K562 (cell line): Measurements from ENCODE around the gene ZNF121. TPM values are rescaled to one million over a fixed set of nuclear protein-coding genes. Genes with fewer than 3 reads are reported as not detected.

Source experiments
- BRF1 ChIP-seq: IDR thresholded peaks from 3 replicates; pipeline ENCODE4 v1.6.1; 2011; ENCODE audit warnings: borderline replicate concordance, mild to moderate bottlenecking; ENCODE audit not compliant: insufficient read length; ENCODE audit errors: extremely low read depth
- CHCHD3 ChIP-seq: fragments of 250-450 bp; sonication (Bioruptor Pico); IDR thresholded peaks from 2 replicates; pipeline ENCODE4 v2.1.2; 2022; ENCODE audit warnings: mild to moderate bottlenecking
- IRF9 ChIP-seq: fragments of 450-650 bp; IDR thresholded peaks from 2 replicates; pipeline ENCODE4 v1.6.1; 2016; ENCODE audit warnings: missing biosample characterization, missing genetic modification characterization
- KAT7 ChIP-seq: sonication (generic); formaldehyde crosslinking; IDR thresholded peaks from 2 replicates; pipeline ENCODE4 v1.8.0; 2022; ENCODE audit warnings: missing genetic modification reagents, mild to moderate bottlenecking, borderline replicate concordance
- MAX ChIP-seq: sonication (generic); formaldehyde crosslinking; IDR thresholded peaks from 2 replicates; pipeline ENCODE4 v1.9.0; 2022; ENCODE audit warnings: mild to moderate bottlenecking, missing genetic modification reagents
- POU5F1 ChIP-seq: fragments of 150-350 bp; IDR thresholded peaks from 2 replicates; pipeline ENCODE4 v1.6.1; 2014; ENCODE audit warnings: borderline replicate concordance, low read length, low read depth, mild to moderate bottlenecking; ENCODE audit not compliant: partially characterized antibody
- RBM15 ChIP-seq: fragments of 200-400 bp; formaldehyde crosslinking; IDR thresholded peaks from 2 replicates; pipeline ENCODE4 v1.6.1; 2018; ENCODE audit warnings: mild to moderate bottlenecking, low read length, moderate library complexity; ENCODE audit not compliant: insufficient read depth
- REST ChIP-seq, 2 experiments: fragments of 450-650 bp; formaldehyde crosslinking in 1 of 2; IDR thresholded peaks; 2 replicates each; pipeline versions ENCODE4 v1.4.0 to v1.6.1; 2014 to 2020; ENCODE audit warnings: mild to moderate bottlenecking in 2 of 2, borderline replicate concordance in 1 of 2, low read depth in 1 of 2
- SETDB1 ChIP-seq: IDR thresholded peaks from one replicate; pipeline ENCODE4 v1.6.1; 2012; ENCODE audit warnings: low read length, control low read depth, inconsistent platforms
- TAL1 ChIP-seq: fragments of 450-650 bp; IDR thresholded peaks from 2 replicates; pipeline ENCODE4 v1.6.1; 2016; ENCODE audit warnings: mild to moderate bottlenecking
- ZNF41 ChIP-seq: fragments of 250-450 bp; sonication (Bioruptor Pico); conservative IDR thresholded peaks from 2 replicates; pipeline ENCODE4 v1.4.0; 2020; ENCODE audit warnings: mild to moderate bottlenecking
- polyA plus RNA-seq, 8 experiments: library from polyadenylated mRNA; depleted of rRNA in 4 of 8; stranded (reverse) in 5 of 8; unstranded in 3 of 8; fragments of >200 nt; fragmentation: Nextera tagmentation in 2 of 8; fragmentation: Illumina TruSeq in 1 of 8; extraction: Ambion mirVana in 2 of 8; extraction: Trizol in 1 of 8; gene quantifications; 2 replicates each; pipeline versions ENCODE4 v1.2.1 to v1.2.3, GENCODE V29; 2011 to 2014; ENCODE audit warnings: inconsistent platforms in 1 of 8, missing spikeins in 1 of 8
- total RNA-seq, 7 experiments: library from RNA; depleted of rRNA in 6 of 7; stranded (reverse); fragments of >200 nt in 6 of 7; fragmentation: Illumina TruSeq in 2 of 7; extraction: Trizol in 2 of 7; gene quantifications; 2 replicates each; pipeline versions ENCODE4 v1.2.1 to v1.2.3, GENCODE V29; 2011 to 2021; ENCODE audit warnings: low replicate concordance in 1 of 7
- TF ChIP-seq, protein P1 (sequence below): sonication (generic); formaldehyde crosslinking; IDR thresholded peaks from 2 replicates; pipeline ENCODE4 v1.8.1; 2023; ENCODE audit warnings: mild to moderate bottlenecking, missing genetic modification reagents

Gene ZNF121
- total and polyA plus RNA-seq, 9 of the 15 experiments (the other 6 are each of a cell fraction or from before 2014, with no cell fraction given) = 14.6 to 115 (median 33.4) TPM

DNA sequence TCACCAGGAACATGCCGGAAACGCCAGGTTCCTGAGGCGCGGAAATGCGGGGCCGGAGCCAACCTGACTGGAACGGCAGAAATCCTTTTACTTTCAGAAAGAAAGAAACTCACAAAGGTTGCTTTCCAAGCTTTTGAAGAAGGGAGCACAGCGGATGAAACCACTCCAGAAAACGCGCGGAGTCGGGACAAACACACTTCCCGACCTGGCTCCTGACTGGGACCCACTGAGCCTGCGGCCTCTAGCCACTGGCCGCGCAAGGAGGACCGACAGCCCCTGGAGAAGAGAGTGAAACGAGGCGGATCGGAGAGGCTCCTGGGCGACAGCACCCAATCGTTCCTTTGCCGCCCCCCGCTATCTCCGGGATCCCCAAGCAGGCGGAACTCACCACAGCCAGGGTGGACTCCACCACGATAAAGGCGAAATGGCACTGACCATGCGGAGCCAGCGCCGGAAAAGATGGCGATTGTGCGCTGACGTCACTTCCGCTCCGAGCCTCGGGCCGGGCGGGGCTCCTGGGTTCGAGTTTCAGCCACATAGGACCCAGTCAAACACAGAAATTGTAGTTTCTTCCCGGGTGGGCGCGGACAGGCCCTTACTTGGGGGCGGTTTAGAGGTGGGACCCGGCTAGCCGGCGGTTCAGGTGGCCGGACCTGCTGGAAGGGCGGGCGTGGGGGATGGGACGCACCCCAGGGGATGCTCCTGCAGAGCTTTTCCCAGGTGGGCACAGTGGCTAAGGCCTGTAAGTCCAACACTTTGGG lies at the start of gene ZNF121 (continued):
- TF ChIP-seq MAX (peak; percentile 94), TAL1 (no peak), IRF9 (tag) (no peak), KAT7 (0 out of 2 replicates have a peak, but pooled peaks have one; percentile 39), RBM15 (no peak), CHCHD3 (CRISPR knock-in tag) (no peak), BRF1 (no peak), ZNF41 (no peak), POU5F1 (no peak), REST (IDR thresholded peaks at IDR 0.05; ENCODE audit: borderline replicate concordance) (no peak), REST (CRISPR knock-in tag; IDR thresholded peaks at IDR 0.05; ENCODE audit: low read depth) (peak; percentile 71; the same call in 1 of the 2 replicates), SETDB1 (no peak)
- TF ChIP-seq, protein P1, sequence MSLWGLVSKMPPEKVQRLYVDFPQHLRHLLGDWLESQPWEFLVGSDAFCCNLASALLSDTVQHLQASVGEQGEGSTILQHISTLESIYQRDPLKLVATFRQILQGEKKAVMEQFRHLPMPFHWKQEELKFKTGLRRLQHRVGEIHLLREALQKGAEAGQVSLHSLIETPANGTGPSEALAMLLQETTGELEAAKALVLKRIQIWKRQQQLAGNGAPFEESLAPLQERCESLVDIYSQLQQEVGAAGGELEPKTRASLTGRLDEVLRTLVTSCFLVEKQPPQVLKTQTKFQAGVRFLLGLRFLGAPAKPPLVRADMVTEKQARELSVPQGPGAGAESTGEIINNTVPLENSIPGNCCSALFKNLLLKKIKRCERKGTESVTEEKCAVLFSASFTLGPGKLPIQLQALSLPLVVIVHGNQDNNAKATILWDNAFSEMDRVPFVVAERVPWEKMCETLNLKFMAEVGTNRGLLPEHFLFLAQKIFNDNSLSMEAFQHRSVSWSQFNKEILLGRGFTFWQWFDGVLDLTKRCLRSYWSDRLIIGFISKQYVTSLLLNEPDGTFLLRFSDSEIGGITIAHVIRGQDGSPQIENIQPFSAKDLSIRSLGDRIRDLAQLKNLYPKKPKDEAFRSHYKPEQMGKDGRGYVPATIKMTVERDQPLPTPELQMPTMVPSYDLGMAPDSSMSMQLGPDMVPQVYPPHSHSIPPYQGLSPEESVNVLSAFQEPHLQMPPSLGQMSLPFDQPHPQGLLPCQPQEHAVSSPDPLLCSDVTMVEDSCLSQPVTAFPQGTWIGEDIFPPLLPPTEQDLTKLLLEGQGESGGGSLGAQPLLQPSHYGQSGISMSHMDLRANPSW (CRISPR knock-in tag) = no peak
